Adrenal gland (tissue), 12 donors: Measurements from ENCODE around the gene RPP40. TPM values are rescaled to one million over a fixed set of nuclear protein-coding genes. Genes with fewer than 3 reads are reported as not detected.
A peak's percentile ranks its signal among the peaks of the same experiment; 100 is the strongest.

Experiments used
- DNase-seq, 7 donors: peaks; one replicate each; pipeline ENCODE4 v3.0.0-alpha.2; 2019 to 2020
- H3K27ac ChIP-seq, 5 donors: fragments of 200-600 bp; sonication (generic) in 4 of 5; 1 replicate in 3 of 5; 2 replicates in 2 of 5; pipeline versions ENCODE4 v1.5.1 to v1.8.0; 2016 to 2020; ENCODE audit warnings: mild to moderate bottlenecking in 1 of 5
- H3K27me3 ChIP-seq: fragments of 200-600 bp; 2 replicates; pipeline ENCODE4 v1.8.0; 2021
- H3K36me3 ChIP-seq, 2 donors: fragments of 200-600 bp; replicated peaks in 1 of 2; 1 replicate in 1 of 2; 2 replicates in 1 of 2; pipeline versions ENCODE4 v1.5.1 to v1.8.0; 2018 to 2022
- H3K4me1 ChIP-seq, 2 donors: fragments of 200-600 bp; replicated peaks in 1 of 2; 1 replicate in 1 of 2; 2 replicates in 1 of 2; pipeline versions ENCODE4 v1.5.1 to v1.8.0; 2018 to 2021
- H3K4me3 ChIP-seq, 4 donors: fragments of 200-600 bp; sonication (generic) in 3 of 4; one replicate each; pipeline ENCODE4 v1.5.1; 2016 to 2018
- H3K9me3 ChIP-seq, 3 donors: fragments of 200-600 bp; sonication (generic) in 1 of 3; replicated peaks in 1 of 3; 1 replicate in 2 of 3; 2 replicates in 1 of 3; pipeline versions ENCODE4 v1.5.1 to v1.8.0; 2016 to 2021
- CTCF ChIP-seq, 6 experiments: fragments of 450-650 bp in 4 of 6; fragments of 200-600 bp in 2 of 6; sonication (generic) in 1 of 6; IDR thresholded peaks; 1 replicate in 5 of 6; 2 replicates in 1 of 6; pipeline versions ENCODE4 v1.5.1 to v1.8.0; 2016 to 2021; ENCODE audit warnings: antibody characterized with exemption in 6 of 6, mild to moderate bottlenecking in 2 of 6, moderate library complexity in 1 of 6
- POLR2A ChIP-seq, 2 donors: fragments of 450-650 bp; IDR thresholded peaks; one replicate each; pipeline ENCODE4 v1.6.1; 2017; ENCODE audit warnings: antibody characterized with exemption in 2 of 2, mild to moderate bottlenecking in 2 of 2, moderate library complexity in 1 of 2
- WGBS, 4 donors: extraction: QIAGEN DNeasy Blood & Tissue Kit in 2 of 4; methylation state at CpG; one replicate each; pipeline versions ENCODE4 v1.1.5 to v1.1.7; 2013 to 2017; 5-methylcytosine and 5-hydroxymethylcytosine counted together
- intact Hi-C, 2 donors: fragments of 100-400 bp; cut with DNase I; formaldehyde crosslinking; loops; one replicate each; pipeline versions ENCODE4 v1.14.1 to v1.15.0; 2022 to 2023
- polyA plus RNA-seq, 3 donors: library from polyadenylated mRNA; stranded (reverse); fragments of 200-250 nt in 2 of 3; fragments of 350-450 nt in 1 of 3; fragmentation: Illumina TruSeq in 1 of 3; extraction: RNeasy Lipid Tissue Mini Kit (QIAGEN cat#74804) in 1 of 3; gene quantifications; one replicate each; pipeline ENCODE4 v1.2.3, GENCODE V29; 2013 to 2014
- total RNA-seq, 9 donors: library from RNA; depleted of rRNA in 4 of 9; stranded (reverse); fragments of >200 nt in 4 of 9; fragments of 120-200 nt in 1 of 9; fragmentation: NEBNext Ultra II Directional in 1 of 9; extraction: Animal tissue kit (Norgen Biotek cat#: 25700) in 1 of 9; gene quantifications; one replicate each; pipeline versions ENCODE4 v1.1.0 to v1.2.4, GENCODE V29; 2013 to 2023
- donor health status: healthy with polysubstance abuse.
- donor health status: Bipolar disorder and iron deficiency.
- donor health status: DM: yes; HTN: yes; CAD: no.
- donor health status: DM: no; HTN: no; CAD: no.
- donor health status: DM: no; HTN: no; CAD: no.
- donor health status: DM: yes; HTN: yes; CAD: no.

The RPP40 gene
- total and polyA plus RNA-seq, 12 donors = 5.2 to 38.8 (median 15.6) TPM

- Histone ChIP-seq H3K4me1 (peaks cover 6 to 12% of the 10 kb centered on the region in 2 donors), H3K9me3 (no peaks in the 10 kb centered on the region), H3K27ac (no peak overlapping the region), H3K27me3 (no peaks in the 10 kb centered on the region), H3K36me3 (no peaks in the 10 kb centered on the region), H3K4me3 (no peak overlapping the region)
- TF ChIP-seq POLR2A (IDR thresholded peaks at IDR 0.05) (no peak), CTCF (IDR thresholded peaks at IDR 0.05) (no peak)
- DNase-seq = no peak
- 94 to 99% (median 97%) methylated on average over 5 of the region's 5 CpGs for WGBS, 4 donors
- intact Hi-C loops = loop anchor here in 1 of 2 donors (10.0 kb wide), 1 partner anchor 255 kb away; the partner anchor contains the start of gene CDYL
These were observed 25.8 kb upstream of the RPP40 start for GRCh38 chr6:5029609-5030008.

GRCh38 chr6:5028921-5029320 is 25.1 kb upstream of the RPP40 start:
- 90 to 96% (median 94%) methylated on average over 5 of the region's 5 CpGs for WGBS, 4 donors
- Histone ChIP-seq H3K4me3 (no peak overlapping the region), H3K27me3 (no peaks in the 10 kb centered on the region), H3K36me3 (no peaks in the 10 kb centered on the region), H3K27ac (no peak overlapping the region), H3K4me1 (peaks cover 6 to 12% of the 10 kb centered on the region in 2 donors), H3K9me3 (no peaks in the 10 kb centered on the region)
- no peak for TF ChIP-seq POLR2A (IDR thresholded peaks at IDR 0.05)
- TF ChIP-seq CTCF (IDR thresholded peaks at IDR 0.05) = no peak
- no peak for DNase-seq
- intact Hi-C loops = loop anchor here in 1 of 2 donors (10.0 kb wide), 1 partner anchor 254 kb away; the partner anchor contains the start of gene CDYL

- H3K4me1 ChIP-seq = peaks cover 6 to 12% of the 10 kb centered on the region in 2 donors
- TF ChIP-seq CTCF (IDR thresholded peaks at IDR 0.05) (no peak), POLR2A (IDR thresholded peaks at IDR 0.05) (no peak)
- intact Hi-C loops = loop anchor here in 1 of 2 donors (10.0 kb wide), 1 partner anchor 254 kb away; the partner anchor contains the start of gene CDYL
- no peaks in the 10 kb centered on the region for H3K9me3 ChIP-seq
- 94 to 98% (median 97%) methylated on average over 7 of the region's 7 CpGs for WGBS, 4 donors
- no peak overlapping the region for H3K27ac ChIP-seq
- H3K27me3 ChIP-seq = no peaks in the 10 kb centered on the region
- DNase-seq = no peak
- H3K4me3 ChIP-seq = no peak overlapping the region
- no peaks in the 10 kb centered on the region for H3K36me3 ChIP-seq
These were observed 24.5 kb upstream of the RPP40 start for GRCh38 chr6:5028301-5028700.

- Histone ChIP-seq H3K27ac (peak overlapping the region; percentile 51 to 87 (median 81)), H3K36me3 (no peaks in the 10 kb centered on the region), H3K27me3 (no peaks in the 10 kb centered on the region), H3K4me1 (peaks cover 6 to 12% of the 10 kb centered on the region in 2 donors), H3K4me3 (peak overlapping the region; percentile 4 to 51 (median 38)), H3K9me3 (no peaks in the 10 kb centered on the region)
- intact Hi-C loops = loop anchor here in 1 of 2 donors (10.0 kb wide), 1 partner anchor 251 kb away; the partner anchor contains the start of gene CDYL
- 3 to 4% (median 4%) methylated on average over 35 of the region's 35 CpGs for WGBS, 4 donors
- TF ChIP-seq CTCF (IDR thresholded peaks at IDR 0.05) (peak in 2 of 6 experiments; percentile 13 to 23), POLR2A (IDR thresholded peaks at IDR 0.05) (peak in 1 of 2 donors; percentile 62)
- peak; percentile 71 to 84 (median 75) for DNase-seq
These were observed 22.3 kb upstream of the RPP40 start for GRCh38 chr6:5025911-5026819.
